Globus pallidus (tissue), 1 donor: ENCODE results near the gene MYO18B.

ENCODE experiments used
- DNase-seq: peaks from one replicate; pipeline ENCODE4 v3.0.0-alpha.2; 2015; ENCODE audit warnings: low spot score

MYO18B gene

DNA sequence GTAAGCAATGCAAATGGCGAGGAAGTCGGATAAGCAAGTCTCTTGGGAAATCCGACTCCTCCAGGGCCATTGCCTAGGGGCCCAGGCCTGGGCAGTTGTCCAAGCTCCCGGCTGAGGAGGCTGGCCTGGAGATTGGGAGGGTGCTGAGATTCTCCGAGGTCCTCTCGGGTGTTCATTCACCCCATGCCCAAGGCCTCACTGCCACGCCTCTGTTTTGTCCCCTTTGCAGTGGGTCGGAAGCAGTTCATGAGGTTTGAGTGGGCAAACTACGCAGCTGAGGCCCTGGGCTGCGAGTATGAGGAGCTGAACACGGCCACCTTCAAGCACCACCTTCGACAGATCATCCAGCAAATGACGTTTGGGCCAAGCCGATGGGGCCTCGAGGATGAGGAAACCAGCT is 81.3 kb downstream of the MYO18B start:
- DNase-seq = no peak

- DNase-seq = no peak
Measured at GRCh38 chr22:25824828-25825423, 82.9 kb downstream of the MYO18B start.

GRCh38 chr22:25827415-25827814 is 85.4 kb downstream of the MYO18B start:
- DNase-seq = peak; percentile 11

- no peak for DNase-seq
Measured at GRCh38 chr22:25828422-25828821, 86.4 kb downstream of the MYO18B start.

GRCh38 chr22:25829237-25829636 is 87.2 kb downstream of the MYO18B start:
- DNase-seq = no peak

- no peak for DNase-seq
Measured at GRCh38 chr22:25829808-25830777, 88.1 kb downstream of the MYO18B start.

GRCh38 chr22:25833091-25833490 is 91.1 kb downstream of the MYO18B start:
- no peak for DNase-seq

GRCh38 chr22:25833676-25834075 is 91.7 kb downstream of the MYO18B start:
- DNase-seq = no peak

GRCh38 chr22:25834490-25834889 is 92.5 kb downstream of the MYO18B start:
- DNase-seq = no peak

DNA sequence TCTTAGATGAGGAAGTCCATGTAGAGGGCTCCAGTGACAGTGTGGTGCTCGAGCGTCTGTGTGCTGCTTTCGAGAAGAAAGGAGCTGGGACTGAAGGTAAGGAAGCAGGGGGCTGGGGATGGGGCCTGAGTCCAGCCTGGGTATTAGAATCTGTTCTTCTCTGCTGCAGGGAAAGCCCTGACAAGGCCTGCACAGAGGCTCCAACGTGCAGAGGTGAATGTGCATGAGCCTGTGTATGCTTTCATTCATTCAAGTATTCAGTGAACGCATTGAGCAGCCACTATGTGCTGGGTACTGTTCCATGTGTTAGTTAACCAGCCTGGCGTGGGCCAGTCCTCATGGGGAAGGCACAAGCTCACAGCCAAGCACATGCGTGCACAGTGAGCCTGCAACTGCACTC is 93.4 kb downstream of the MYO18B start:
- DNase-seq = no peak

DNA sequence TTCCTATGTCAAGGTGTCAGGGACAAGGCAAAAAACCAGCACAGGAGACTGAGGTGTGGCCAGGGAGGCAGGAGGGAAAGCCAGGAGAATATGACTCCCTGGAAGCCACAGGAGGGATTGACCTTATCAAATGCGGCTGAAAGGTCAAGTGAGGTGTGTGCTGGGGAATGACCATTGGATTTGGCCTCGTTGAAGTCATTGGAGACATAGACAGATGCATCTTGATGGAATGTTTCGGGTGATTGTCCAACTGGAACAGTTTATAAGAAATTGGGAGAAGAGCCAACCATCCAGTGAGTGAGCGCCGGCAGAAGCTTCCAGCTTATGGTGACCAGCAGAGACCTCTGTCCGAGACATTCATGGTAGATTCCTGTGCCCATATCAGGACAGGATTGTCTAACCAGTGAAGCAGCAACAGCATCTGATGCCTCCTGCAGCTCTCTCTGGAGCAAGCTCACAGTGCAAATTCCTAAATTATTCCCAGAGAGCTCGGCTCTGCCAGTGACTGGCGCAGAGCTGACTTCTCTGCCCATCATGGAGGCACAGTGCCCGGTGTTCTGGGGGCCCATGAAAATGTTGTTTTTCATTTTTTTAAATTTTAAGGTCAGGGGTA is 95.4 kb downstream of the MYO18B start:
- DNase-seq = no peak

GRCh38 chr22:25838960-25839741 is 97.2 kb downstream of the MYO18B start:
- no peak for DNase-seq

DNA sequence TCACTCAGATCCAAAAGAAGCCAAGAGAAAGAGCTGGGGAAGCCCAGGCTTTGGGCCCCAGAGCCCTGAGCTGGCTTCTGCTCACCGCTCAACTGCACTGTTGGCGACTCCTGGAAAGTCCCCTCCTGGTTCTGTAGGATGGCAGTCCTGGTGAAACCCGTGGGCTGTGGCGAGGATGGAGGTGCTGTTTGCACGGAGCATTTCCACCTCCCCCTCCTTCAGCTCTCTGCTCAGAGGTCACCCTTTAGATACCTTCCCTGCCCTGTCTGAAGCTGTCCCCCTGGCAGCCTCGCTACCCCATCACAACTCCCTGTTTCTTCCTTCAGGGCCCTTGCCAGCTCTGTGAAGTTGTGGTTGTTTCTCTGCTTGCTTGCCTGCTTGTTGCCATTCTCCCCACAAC is 97.8 kb downstream of the MYO18B start:
- DNase-seq = no peak

DNA sequence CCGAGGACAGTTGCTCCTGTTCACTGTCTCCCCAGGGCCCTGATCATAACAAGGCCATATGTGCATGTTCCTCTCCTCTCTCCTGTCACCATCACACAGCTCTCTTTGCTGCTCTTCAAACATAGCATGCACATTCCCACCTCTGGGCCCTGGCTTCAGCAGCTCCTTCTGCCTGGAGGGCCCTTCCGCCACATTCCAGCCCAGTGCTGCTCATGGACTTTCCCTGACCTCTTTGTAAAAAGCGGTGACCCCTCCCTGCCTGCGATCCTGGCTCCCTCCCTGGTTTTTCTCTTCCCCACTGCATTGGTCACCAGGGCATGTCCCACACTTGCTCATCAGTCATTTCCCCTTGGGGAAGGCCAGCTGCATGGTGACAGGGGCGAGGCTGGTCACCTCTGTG is 98.2 kb downstream of the MYO18B start:
- no peak for DNase-seq

GRCh38 chr22:25840891-25841290 is 98.9 kb downstream of the MYO18B start:
- no peak for DNase-seq

- DNase-seq = no peak
Measured at GRCh38 chr22:25841775-25842174, 99.8 kb downstream of the MYO18B start.

DNA sequence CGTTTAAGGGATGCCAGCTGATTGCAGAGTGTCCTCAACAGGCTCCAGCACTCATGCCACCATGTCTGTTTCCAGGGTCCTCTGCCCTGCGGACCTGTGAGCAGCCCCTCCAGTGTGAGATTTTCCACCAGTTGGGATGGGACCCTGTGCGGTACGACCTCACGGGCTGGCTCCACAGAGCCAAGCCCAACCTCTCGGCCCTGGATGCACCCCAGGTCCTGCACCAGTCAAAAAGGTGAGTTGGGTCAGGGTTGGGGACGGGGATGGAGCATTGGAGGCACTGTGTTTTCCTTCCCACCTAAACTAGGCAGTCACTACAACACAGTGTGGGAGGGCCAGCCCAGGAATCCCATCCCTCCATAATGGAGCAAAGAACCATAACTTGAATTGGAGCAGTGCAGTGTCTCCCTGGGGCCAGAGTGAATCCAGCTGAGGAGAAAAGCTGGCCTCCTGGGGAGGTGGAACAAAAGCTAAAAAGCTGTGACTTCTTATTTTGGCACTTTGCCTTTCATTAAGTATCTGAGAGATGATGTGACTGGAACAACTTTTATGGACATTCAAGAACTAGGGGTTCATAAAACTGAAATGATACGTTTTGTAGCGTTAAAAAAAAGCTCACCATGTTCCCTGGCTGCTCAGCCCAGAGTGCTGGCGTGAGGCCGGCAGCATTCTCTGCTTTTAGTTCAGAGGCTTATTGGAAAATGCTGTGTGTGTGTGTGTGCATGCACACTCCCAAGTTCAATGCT is 101.8 kb downstream of the MYO18B start:
- DNase-seq = no peak

- no peak for DNase-seq
Measured at GRCh38 chr22:25844601-25845000, 102.6 kb downstream of the MYO18B start.

- DNase-seq = no peak
Measured at GRCh38 chr22:25845985-25846745, 104.2 kb downstream of the MYO18B start.

DNA sequence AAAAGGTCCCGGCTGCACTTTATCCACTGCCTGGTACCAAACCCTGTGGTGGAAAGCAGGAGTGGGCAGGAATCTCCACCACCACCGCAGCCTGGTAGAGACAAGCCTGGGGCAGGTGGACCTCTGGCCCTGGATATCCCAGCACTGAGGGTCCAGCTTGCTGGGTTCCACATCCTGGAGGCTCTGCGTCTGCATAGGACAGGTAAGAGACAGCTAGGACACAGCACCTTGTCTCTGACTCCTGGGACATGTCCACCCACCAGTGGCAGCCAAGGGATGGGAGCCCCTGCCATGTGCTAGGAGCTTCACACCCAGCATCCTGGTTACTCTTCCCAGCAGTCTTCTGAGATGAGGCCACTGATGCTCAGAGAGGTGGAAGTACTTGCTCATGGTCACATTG is 105.5 kb downstream of the MYO18B start:
- no peak for DNase-seq

- DNase-seq = no peak
Measured at GRCh38 chr22:25848954-25849353, 107.0 kb downstream of the MYO18B start.
